Measurements from ENCODE around the gene BST1.
"Not testable (repeated sequence)": the region's sequence is repeated elsewhere in the genome, so short reads cannot be mapped to it uniquely, and the experiment has no call there.

Gene BST1

GRCh38 chr4:15753081-15753480 lies 50.2 kb downstream of the BST1 start:
- DNase-seq, result no peak

GRCh38 chr4:15753786-15754185 lies 50.9 kb downstream of the BST1 start:
- no peak for DNase-seq

- DNase-seq, result no peak
Measured at GRCh38 chr4:15754323-15754722, 51.5 kb downstream of the BST1 start.

GRCh38 chr4:15755321-15756155 lies 52.7 kb downstream of the BST1 start:
- DNase-seq, result no peak

- no peak for DNase-seq
Measured at GRCh38 chr4:15756361-15756861, 53.5 kb downstream of the BST1 start.

- no peak for DNase-seq
Measured at GRCh38 chr4:15757054-15757453, 54.2 kb downstream of the BST1 start.

- DNase-seq, result no peak
Measured at GRCh38 chr4:15758294-15758693, 55.4 kb downstream of the BST1 start.

- DNase-seq, result not testable (repeated sequence)
Measured at GRCh38 chr4:15762460-15762859, 59.6 kb downstream of the BST1 start.

GRCh38 chr4:15765391-15765790 lies 62.5 kb downstream of the BST1 start:
- peak; percentile 23 for DNase-seq

- DNase-seq, result no peak
Measured at GRCh38 chr4:15765910-15766697, 63.2 kb downstream of the BST1 start.

GRCh38 chr4:15766821-15767220 lies 64.0 kb downstream of the BST1 start:
- DNase-seq, result no peak

- no peak for DNase-seq
Measured at GRCh38 chr4:15769202-15769601, 66.3 kb downstream of the BST1 start.

GRCh38 chr4:15771216-15772058 lies 68.6 kb downstream of the BST1 start:
- DNase-seq, result no peak

GRCh38 chr4:15774020-15774420 lies 71.2 kb downstream of the BST1 start:
- no peak for DNase-seq

GRCh38 chr4:15776871-15777648 lies 74.2 kb downstream of the BST1 start:
- DNase-seq, result no peak

- no peak for DNase-seq
Measured at GRCh38 chr4:15777697-15778288, 74.9 kb downstream of the BST1 start.

- DNase-seq, result no peak
Measured at GRCh38 chr4:15778289-15779241, 75.7 kb downstream of the BST1 start, which contains the start of gene CD38. CD38 (plus strand) TSS chr4:15778328; CDS start chr4:15778415, 87 bp downstream.

- DNase-seq, result no peak
Measured at GRCh38 chr4:15779306-15779705, 76.4 kb downstream of the BST1 start.

GRCh38 chr4:15779809-15780208 lies 76.9 kb downstream of the BST1 start:
- no peak for DNase-seq

- DNase-seq, result no peak
Measured at GRCh38 chr4:15781427-15782095, 78.7 kb downstream of the BST1 start.
